GM19372 (cell line): ENCODE results near the gene PDE6B.
"Not testable (repeated sequence)": the region's sequence is repeated elsewhere in the genome, so short reads cannot be mapped to it uniquely, and the experiment has no call there.

Experiments
- ATAC-seq: cut with Tn5 transposase; IDR thresholded peaks from one replicate; pipeline ENCODE4 v1.9.1; 2021; ENCODE audit warnings: mild to moderate bottlenecking, low read depth, moderate library complexity; ENCODE audit not compliant: unreplicated experiment

The PDE6B gene

DNA sequence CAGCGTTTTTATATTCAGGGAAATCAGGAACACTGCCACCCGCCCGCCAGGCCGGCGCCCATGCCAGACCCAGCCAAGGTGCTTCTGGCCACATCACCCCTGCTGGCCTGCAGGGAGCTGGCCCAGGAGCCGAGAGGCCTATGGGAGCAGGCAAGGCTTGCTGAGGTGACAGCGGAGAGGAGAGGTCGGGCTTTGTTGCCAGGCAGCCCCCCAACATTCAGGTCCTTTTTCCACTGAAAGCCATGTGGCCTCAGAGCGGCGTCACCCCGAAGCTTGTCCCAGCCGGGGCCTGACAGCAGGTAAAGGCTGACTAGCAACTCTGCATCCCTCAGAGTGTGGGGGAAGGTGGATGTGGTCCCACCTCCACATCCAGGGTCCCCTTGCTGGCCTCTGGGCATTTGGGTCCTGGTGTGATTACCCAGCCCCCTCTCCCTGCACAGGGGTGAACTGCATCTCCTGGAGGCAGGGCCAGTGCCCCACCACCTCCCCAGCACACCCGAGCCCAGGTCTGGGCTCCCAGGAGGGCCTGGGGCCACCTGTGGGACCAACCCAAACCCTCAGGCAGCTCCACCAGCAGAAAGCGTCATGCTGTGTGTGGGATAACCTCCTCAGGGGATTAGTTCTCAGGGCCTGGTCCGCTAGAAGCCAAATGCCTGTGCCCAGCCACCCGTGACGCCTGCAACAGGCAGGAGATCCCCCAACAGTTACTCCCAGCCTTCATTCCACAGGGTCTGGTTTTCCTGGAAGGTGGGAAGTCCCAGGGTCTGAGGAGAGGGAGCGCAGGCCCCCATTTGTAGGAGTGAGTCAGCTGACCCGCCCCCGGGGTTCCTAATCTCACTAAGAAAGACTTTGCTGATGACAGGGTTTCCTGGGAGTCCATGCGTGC is at the start of gene PDE6B:
Gene PDE6B, plus strand, starts transcription at position 869 of the 886 bp plus-strand sequence. CDS start 54 bp downstream, outside the sequence.
- ATAC-seq: no peak

DNA sequence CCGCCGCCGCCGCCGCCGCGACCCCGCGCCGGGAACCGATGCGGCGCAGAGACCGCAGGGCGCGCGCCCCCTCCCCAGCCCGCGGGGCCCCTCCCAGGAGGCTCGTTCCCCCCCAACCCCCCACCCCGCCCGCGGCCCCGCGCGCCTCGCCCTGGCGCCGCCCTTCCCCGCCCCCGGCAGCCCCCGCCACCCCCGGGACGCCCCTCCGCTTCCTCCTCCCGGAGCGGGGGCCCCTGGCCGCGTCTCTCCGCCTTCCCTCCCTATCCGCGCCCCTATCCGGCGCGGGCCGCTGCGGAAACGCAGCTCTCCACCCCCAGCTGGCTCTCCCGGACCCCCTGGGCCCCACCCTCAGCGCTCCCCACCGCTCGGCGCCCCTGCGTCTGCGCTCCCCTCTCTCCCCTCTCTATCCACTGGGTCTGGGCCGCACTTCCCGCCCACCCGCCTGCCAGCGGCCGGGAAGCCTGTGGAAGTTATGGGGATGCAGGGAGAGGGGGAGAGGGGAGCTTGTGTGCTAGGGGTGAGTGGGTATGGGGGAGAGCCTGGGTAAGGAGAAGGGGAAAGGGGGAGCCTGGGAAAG is 49.0 kb upstream of the PDE6B start, which contains the start of gene TMEM271:
Gene TMEM271, minus strand, starts transcription at position 51 of the 577 bp plus-strand sequence. CDS start 233 bp downstream, outside the sequence.
- no peak for ATAC-seq

- ATAC-seq: no peak
Measured at GRCh38 chr4:576991-577498, 48.3 kb upstream of the PDE6B start.

GRCh38 chr4:577499-578450 is 47.6 kb upstream of the PDE6B start:
- ATAC-seq: no peak

GRCh38 chr4:578451-579443 is 46.6 kb upstream of the PDE6B start:
- ATAC-seq: no peak

DNA sequence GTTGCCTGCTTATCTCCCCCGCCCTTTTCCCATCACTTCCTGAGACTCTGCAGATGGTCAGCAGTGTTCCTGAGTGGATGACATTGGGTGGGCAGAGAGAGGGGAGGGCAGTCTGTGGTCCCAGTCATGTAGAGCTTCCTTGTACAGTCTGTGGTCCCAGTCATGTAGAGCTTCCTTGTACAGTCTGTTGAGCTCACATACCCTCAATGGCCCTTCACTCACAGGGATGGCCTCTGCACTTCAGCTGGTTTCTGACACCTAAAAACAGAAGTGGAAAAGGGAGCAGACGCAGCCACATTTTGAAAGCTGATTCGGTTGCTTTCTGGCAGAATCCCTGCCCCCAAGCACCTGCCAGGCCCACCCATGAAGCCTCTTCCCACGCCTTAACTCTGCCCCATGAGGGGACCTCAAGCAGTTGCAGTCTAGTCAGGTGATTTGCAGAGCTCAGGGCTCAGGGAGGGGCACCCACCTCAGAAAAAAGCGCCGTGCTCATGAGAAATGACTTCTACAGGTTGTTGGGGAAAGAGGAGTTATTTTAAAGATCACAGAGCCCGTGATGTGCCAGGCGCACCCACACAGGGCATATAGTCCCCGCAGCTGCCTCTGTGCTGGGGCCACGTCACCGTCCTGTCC is 45.7 kb upstream of the PDE6B start:
- no peak for ATAC-seq

- no peak for ATAC-seq
Measured at GRCh38 chr4:581181-581580, 44.2 kb upstream of the PDE6B start.

GRCh38 chr4:581753-582361 is 43.5 kb upstream of the PDE6B start:
- ATAC-seq: no peak

DNA sequence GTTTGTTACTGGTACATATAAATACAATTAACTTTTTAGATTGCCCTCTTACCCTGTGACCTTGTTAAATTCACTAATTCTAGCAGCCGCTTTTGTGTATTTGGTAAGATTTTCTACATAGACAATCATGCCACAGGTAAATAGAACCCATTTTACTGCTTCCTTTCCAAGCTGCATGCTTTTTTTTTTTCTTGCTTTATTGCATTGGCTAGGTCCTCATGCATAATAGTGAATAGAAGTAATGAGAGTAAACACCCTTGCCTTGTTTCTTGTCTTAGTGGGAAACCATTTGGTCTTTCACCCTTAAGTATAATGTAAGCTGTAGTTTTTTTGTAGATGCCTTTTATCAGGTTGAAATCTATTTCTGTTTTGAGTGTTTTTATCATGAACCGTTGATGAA is 41.6 kb upstream of the PDE6B start:
- no peak for ATAC-seq

DNA sequence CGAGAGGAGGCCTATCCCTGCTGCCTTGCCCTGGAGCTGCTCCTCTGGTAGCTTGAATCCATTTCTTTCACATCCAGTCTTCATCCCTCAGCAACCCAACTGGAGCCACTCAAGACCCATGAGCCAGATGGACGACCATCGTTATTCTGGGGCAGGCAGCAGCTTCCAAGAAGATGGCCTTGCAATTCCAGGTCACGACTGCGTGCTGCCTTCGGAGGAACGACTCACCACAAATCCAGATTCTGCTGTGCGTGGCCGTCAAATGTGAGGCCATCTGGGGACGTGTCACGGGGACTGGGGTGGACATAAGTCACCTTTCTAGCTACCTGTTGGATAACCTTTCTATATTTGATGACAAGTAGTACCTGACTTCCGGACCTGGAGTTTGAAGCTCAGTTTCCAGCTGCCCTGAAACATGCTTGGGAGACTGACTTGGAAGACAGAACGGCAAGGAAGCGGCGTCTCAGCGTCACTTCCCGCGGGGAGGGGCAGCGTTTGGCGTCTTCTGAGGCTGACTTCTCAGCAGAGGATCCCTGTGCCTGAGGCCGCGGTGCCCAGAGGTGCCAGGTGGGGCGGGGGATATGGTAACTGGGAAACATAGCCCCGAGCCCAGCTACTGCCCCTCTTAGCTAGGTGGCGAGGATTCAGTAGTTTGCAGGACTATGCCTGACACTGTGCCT is 37.6 kb upstream of the PDE6B start:
- ATAC-seq: no peak

DNA sequence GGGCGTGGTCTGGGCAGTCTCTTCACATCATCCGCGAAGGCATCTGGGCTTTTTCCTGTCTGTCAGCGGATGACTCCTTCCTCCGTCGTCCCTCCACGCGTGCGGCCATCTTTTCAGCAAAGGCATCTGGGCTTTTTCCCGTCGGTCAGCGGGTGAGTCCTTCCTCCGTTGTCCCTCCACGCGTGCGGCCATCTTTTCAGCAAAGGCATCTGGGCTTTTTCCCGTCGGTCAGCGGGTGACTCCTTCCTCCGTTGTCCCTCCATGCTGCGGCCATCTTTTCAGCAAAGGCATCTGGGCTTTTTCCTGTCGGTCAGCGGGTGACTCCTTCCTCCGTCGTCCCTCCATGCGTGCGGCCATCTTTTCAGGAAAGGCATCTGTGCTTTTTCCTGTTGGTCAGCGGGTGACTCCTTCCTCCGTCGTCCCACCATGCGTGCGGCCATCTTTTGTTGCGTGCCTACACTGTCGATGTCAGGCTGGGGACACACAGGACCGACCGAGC is 37.0 kb upstream of the PDE6B start:
- no peak for ATAC-seq

- no peak for ATAC-seq
Measured at GRCh38 chr4:589219-589963, 36.0 kb upstream of the PDE6B start.

- no peak for ATAC-seq
Measured at GRCh38 chr4:590313-590841, 35.0 kb upstream of the PDE6B start.

DNA sequence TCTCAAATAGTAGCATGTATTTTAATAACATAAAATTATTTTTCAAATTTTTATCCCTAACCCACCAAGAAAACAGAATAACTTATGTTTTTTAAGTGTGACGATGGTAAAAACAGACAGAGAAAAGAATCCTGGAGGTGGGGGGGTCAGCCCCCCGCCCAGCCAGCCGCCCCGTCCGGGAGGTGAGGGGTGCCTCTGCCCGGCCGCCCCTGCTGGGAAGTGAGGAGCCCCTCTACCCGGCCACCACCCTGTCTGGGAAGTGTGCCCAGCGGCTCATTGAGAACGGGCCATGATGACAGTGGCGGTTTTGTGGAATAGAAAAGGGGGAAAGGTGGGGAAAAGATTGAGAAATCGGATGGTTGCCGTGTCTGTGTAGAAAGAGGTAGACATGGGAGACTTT is 33.2 kb upstream of the PDE6B start:
- ATAC-seq: not testable (repeated sequence)

DNA sequence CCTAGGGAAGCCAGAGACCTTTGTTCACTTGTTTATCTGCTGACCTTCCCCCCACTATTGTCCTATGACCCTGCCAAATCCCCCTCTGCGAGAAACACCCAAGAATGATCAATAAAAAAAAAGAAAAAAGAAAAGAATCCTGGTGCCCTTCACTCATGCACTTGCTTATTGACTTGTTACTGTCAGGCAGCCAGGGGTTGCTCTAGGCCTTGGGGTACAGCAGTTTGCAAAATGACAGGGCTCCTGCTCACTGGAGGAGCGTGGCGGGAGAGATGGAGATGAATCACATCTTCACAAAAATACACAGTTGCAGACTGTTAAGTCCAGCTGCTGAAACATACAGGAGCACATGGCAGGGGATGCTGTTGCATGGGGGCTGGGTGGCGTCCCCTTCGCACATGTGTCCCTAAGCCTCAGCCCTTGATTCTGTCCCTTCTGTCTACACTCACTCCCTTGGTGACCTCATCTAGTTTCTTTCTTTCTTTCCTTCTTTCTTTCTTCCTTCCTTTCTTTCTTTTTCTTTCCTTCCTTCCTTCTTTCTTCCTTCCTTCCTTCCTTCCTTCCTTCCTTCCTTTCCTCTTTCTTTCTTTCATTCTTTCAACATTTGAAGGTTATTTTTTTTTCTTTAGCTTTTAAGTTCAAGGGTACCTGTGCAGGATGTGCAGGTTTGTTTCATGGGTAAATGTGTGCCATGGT is 32.4 kb upstream of the PDE6B start:
- ATAC-seq: no peak

- no peak for ATAC-seq
Measured at GRCh38 chr4:598925-599324, 26.4 kb upstream of the PDE6B start.
